ENCODE results near the gene AQR.
"Not testable (repeated sequence)": the region's sequence is repeated elsewhere in the genome, so short reads cannot be mapped to it uniquely, and the experiment has no call there.

The AQR gene

GRCh38 chr15:34808016-34808415, 161.5 kb downstream of the AQR start:
- no peak for DNase-seq (ENCODE audit: low read depth in 1 of 2, low spot score in 1 of 2)
- peaks cover 5% of the 10 kb centered on the region for H3K27me3 ChIP-seq (ENCODE audit: insufficient read depth, poor library complexity, severe bottlenecking)
- TF ChIP-seq REST (IDR thresholded peaks at IDR 0.05; ENCODE audit: insufficient replicate concordance, low read depth) = no peak
- no peak for TF ChIP-seq CTCF (IDR thresholded peaks at IDR 0.05; ENCODE audit: insufficient read depth, low read length)
- TF ChIP-seq POLR2AphosphoS5 (IDR thresholded peaks at IDR 0.05; ENCODE audit: low read depth) = no peak
- TF ChIP-seq GABPA (IDR thresholded peaks at IDR 0.05; ENCODE audit: low read depth) = no peak
- no peak for TF ChIP-seq SPI1 (IDR thresholded peaks at IDR 0.05; ENCODE audit: borderline replicate concordance, low read depth)

GRCh38 chr15:34807241-34807640, 162.3 kb downstream of the AQR start:
- not testable (repeated sequence) for H3K4me3 ChIP-seq (replicated peaks; ENCODE audit: insufficient read depth, low read length); DNase-seq (ENCODE audit: low read depth in 1 of 2, low spot score in 1 of 2); H3K27me3 ChIP-seq (ENCODE audit: insufficient read depth, poor library complexity, severe bottlenecking); H3K27ac ChIP-seq (replicated peaks)

More at GRCh38 chr15:34808016-34808415, 161.5 kb downstream of the AQR start:
- Histone ChIP-seq H3K27ac (replicated peaks) (no peak overlapping the region), H3K4me3 (replicated peaks; ENCODE audit: insufficient read depth, low read length) (no peak overlapping the region)

- no peak for DNase-seq (ENCODE audit: low read depth in 1 of 2, low spot score in 1 of 2)
- TF ChIP-seq SPI1 (IDR thresholded peaks at IDR 0.05; ENCODE audit: borderline replicate concordance, low read depth) = no peak
- no peak for TF ChIP-seq CTCF (IDR thresholded peaks at IDR 0.05; ENCODE audit: insufficient read depth, low read length)
- TF ChIP-seq REST (IDR thresholded peaks at IDR 0.05; ENCODE audit: insufficient replicate concordance, low read depth) = no peak
- TF ChIP-seq GABPA (IDR thresholded peaks at IDR 0.05; ENCODE audit: low read depth) = no peak
- no peak for TF ChIP-seq POLR2AphosphoS5 (IDR thresholded peaks at IDR 0.05; ENCODE audit: low read depth)
- H3K4me3 ChIP-seq (replicated peaks; ENCODE audit: insufficient read depth, low read length) = no peak overlapping the region
- no peak overlapping the region for H3K27ac ChIP-seq (replicated peaks)
- H3K27me3 ChIP-seq (ENCODE audit: insufficient read depth, poor library complexity, severe bottlenecking) = peaks cover 5% of the 10 kb centered on the region
Observed at GRCh38 chr15:34804776-34805175, 164.8 kb downstream of the AQR start.

- DNase-seq (ENCODE audit: low read depth in 1 of 2, low spot score in 1 of 2) = no peak
- no peak for TF ChIP-seq REST (IDR thresholded peaks at IDR 0.05; ENCODE audit: insufficient replicate concordance, low read depth)
- no peak for TF ChIP-seq CTCF (IDR thresholded peaks at IDR 0.05; ENCODE audit: insufficient read depth, low read length)
- no peak for TF ChIP-seq SPI1 (IDR thresholded peaks at IDR 0.05; ENCODE audit: borderline replicate concordance, low read depth)
- no peak for TF ChIP-seq POLR2AphosphoS5 (IDR thresholded peaks at IDR 0.05; ENCODE audit: low read depth)
- TF ChIP-seq GABPA (IDR thresholded peaks at IDR 0.05; ENCODE audit: low read depth) = no peak
- H3K4me3 ChIP-seq (replicated peaks; ENCODE audit: insufficient read depth, low read length) = no peak overlapping the region
Observed at GRCh38 chr15:34804113-34804512, 165.4 kb downstream of the AQR start.

More at GRCh38 chr15:34804113-34804512, 165.4 kb downstream of the AQR start:
- no peak overlapping the region for H3K27ac ChIP-seq (replicated peaks)
- peaks cover 5% of the 10 kb centered on the region for H3K27me3 ChIP-seq (ENCODE audit: insufficient read depth, poor library complexity, severe bottlenecking)

Measured in HL-60 (cell line).